Tibial nerve (tissue), 4 donors: Measurements from ENCODE around the gene SIK1. TPM values are rescaled to one million over a fixed set of nuclear protein-coding genes. Genes with fewer than 3 reads are reported as not detected.
A peak's percentile ranks its signal among the peaks of the same experiment; 100 is the strongest.

Source experiments
- DNase-seq, 2 donors: peaks; one replicate each; pipeline ENCODE4 v3.0.0-alpha.2; 2019; ENCODE audit warnings: low spot score in 2 of 2
- H3K27ac ChIP-seq, 4 donors: fragments of 200-600 bp; sonication (generic) in 3 of 4; one replicate each; pipeline ENCODE4 v1.5.1; 2017 to 2019; ENCODE audit warnings: mild to moderate bottlenecking in 1 of 4
- H3K27me3 ChIP-seq, 2 donors: fragments of 200-600 bp; sonication (generic) in 1 of 2; one replicate each; pipeline versions ENCODE4 v1.5.1 to v1.6.0; 2017 to 2019
- H3K36me3 ChIP-seq, 3 donors: fragments of 200-600 bp; sonication (generic); one replicate each; pipeline ENCODE4 v1.5.1; 2018 to 2019
- H3K4me1 ChIP-seq, 4 donors: fragments of 200-600 bp; sonication (generic) in 3 of 4; one replicate each; pipeline ENCODE4 v1.5.1; 2017 to 2019
- H3K4me3 ChIP-seq, 4 donors: fragments of 200-600 bp; sonication (generic) in 3 of 4; one replicate each; pipeline ENCODE4 v1.5.1; 2017 to 2019; ENCODE audit warnings: mild to moderate bottlenecking in 1 of 4, moderate library complexity in 1 of 4
- H3K9me3 ChIP-seq, 4 donors: fragments of 200-600 bp; sonication (generic) in 3 of 4; one replicate each; pipeline ENCODE4 v1.5.1; 2017 to 2019
- CTCF ChIP-seq, 5 experiments: fragments of 200-600 bp in 3 of 5; fragments of 450-650 bp in 2 of 5; sonication (generic) in 3 of 5; IDR thresholded peaks; one replicate each; pipeline ENCODE4 v1.5.1; 2016 to 2019; ENCODE audit warnings: antibody characterized with exemption in 5 of 5, mild to moderate bottlenecking in 3 of 5, moderate library complexity in 2 of 5
- EP300 ChIP-seq, 2 donors: sonication (generic); formaldehyde crosslinking; IDR thresholded peaks; one replicate each; pipeline ENCODE4 v1.6.1; 2017; ENCODE audit warnings: antibody characterized with exemption in 2 of 2, mild to moderate bottlenecking in 1 of 2
- POLR2A ChIP-seq, 2 donors: fragments of 450-650 bp; IDR thresholded peaks; one replicate each; pipeline ENCODE4 v1.6.1; 2017; ENCODE audit warnings: antibody characterized with exemption in 2 of 2, mild to moderate bottlenecking in 2 of 2, moderate library complexity in 2 of 2
- WGBS, 2 donors: methylation state at CpG; one replicate each; pipeline ENCODE4 v1.1.5; 2018; 5-methylcytosine and 5-hydroxymethylcytosine counted together
- total RNA-seq, 4 donors: library from RNA; depleted of rRNA; stranded (reverse); fragments of >200 nt; gene quantifications; one replicate each; pipeline ENCODE4 v1.1.0, GENCODE V29; 2016

Gene SIK1
- total RNA-seq, 4 donors from 2014 or later, result 21.3 to 45.1 (median 31.5) TPM

DNA sequence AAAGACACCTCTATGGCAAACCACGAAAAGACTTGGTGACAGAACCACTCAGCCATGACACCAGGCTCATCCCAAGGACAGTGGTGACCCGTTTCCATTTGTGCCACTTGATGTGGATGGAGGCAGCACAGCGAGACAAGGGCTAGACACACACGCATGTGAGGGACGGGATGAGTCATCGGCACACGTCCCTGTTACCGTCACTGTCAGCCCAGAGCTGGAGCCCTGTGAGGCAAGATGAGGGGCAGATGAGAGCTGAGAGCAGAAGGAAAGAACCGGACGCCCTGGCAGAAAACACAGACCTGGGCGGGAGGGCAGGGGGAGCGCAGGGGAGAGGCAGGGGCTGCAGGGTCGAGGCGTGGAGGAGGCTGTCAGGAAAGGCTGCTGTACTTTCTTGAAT, 57.8 kb downstream of the SIK1 start:
- H3K4me1 ChIP-seq, result no peaks in the 10 kb centered on the region
- no peak overlapping the region for H3K27ac ChIP-seq
- 61 to 65% methylated on average over 14 of the region's 14 CpGs for WGBS, 2 donors
- H3K4me3 ChIP-seq, result no peak overlapping the region
- no peaks in the 10 kb centered on the region for H3K9me3 ChIP-seq
- peak in 1 of 2 donors; percentile 17 for TF ChIP-seq EP300 (IDR thresholded peaks at IDR 0.05)
- TF ChIP-seq CTCF (IDR thresholded peaks at IDR 0.05), result no peak
- no peaks in the 10 kb centered on the region for H3K36me3 ChIP-seq
- DNase-seq, result peak in 1 of 2 donors; percentile 27
- H3K27me3 ChIP-seq, result no peaks in the 10 kb centered on the region

DNA sequence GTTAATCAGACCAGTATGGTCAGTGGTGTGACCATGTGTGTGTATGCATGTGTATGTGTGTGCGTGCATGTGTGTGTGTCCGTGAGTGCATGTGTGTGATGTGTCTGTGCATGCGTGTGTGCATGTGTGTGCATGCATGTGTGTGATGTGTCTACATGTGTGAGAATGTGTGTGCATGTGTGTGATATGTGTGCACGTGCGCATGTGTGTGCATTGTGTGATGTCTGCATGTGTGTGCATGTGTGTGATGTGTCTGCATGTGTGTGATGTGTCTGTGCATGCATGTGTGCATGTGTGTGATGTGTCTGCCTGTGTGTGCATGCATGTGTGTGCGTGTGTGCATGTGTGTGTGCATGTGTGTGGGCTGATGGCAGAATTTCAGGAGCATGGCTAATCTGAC, 58.2 kb downstream of the SIK1 start:
- Histone ChIP-seq H3K27me3 (no peaks in the 10 kb centered on the region), H3K4me1 (no peaks in the 10 kb centered on the region), H3K36me3 (no peaks in the 10 kb centered on the region), H3K27ac (no peak overlapping the region), H3K4me3 (no peak overlapping the region), H3K9me3 (no peaks in the 10 kb centered on the region)
- no peak for DNase-seq
- no peak for TF ChIP-seq CTCF (IDR thresholded peaks at IDR 0.05)
- TF ChIP-seq EP300 (IDR thresholded peaks at IDR 0.05), result no peak
- TF ChIP-seq POLR2A (IDR thresholded peaks at IDR 0.05), result no peak
- 91 to 92% methylated on average over 6 of the region's 6 CpGs for WGBS, 2 donors

GRCh38 chr21:43367859-43368258, 59.1 kb downstream of the SIK1 start:
- TF ChIP-seq POLR2A (IDR thresholded peaks at IDR 0.05), result no peak
- TF ChIP-seq EP300 (IDR thresholded peaks at IDR 0.05), result no peak
- no peak for TF ChIP-seq CTCF (IDR thresholded peaks at IDR 0.05)
- no peak overlapping the region for H3K27ac ChIP-seq
- H3K36me3 ChIP-seq, result no peaks in the 10 kb centered on the region
- DNase-seq, result no peak
- no peak overlapping the region for H3K4me3 ChIP-seq
- no peaks in the 10 kb centered on the region for H3K27me3 ChIP-seq
- no peaks in the 10 kb centered on the region for H3K4me1 ChIP-seq
- WGBS, 2 donors, result 80 to 81% methylated on average over 4 of the region's 4 CpGs
- no peaks in the 10 kb centered on the region for H3K9me3 ChIP-seq

GRCh38 chr21:43367296-43367695, 59.6 kb downstream of the SIK1 start:
- Histone ChIP-seq H3K9me3 (no peaks in the 10 kb centered on the region), H3K27me3 (no peaks in the 10 kb centered on the region), H3K4me1 (peaks cover 0 to 5% (median 2%) of the 10 kb centered on the region in 4 donors), H3K36me3 (no peaks in the 10 kb centered on the region), H3K27ac (no peak overlapping the region), H3K4me3 (no peak overlapping the region)
- TF ChIP-seq POLR2A (IDR thresholded peaks at IDR 0.05) (no peak), EP300 (IDR thresholded peaks at IDR 0.05) (no peak), CTCF (IDR thresholded peaks at IDR 0.05) (no peak)
- no peak for DNase-seq
- 65 to 73% methylated on average over 10 to 13 of the region's 16 CpGs for WGBS, 2 donors

DNA sequence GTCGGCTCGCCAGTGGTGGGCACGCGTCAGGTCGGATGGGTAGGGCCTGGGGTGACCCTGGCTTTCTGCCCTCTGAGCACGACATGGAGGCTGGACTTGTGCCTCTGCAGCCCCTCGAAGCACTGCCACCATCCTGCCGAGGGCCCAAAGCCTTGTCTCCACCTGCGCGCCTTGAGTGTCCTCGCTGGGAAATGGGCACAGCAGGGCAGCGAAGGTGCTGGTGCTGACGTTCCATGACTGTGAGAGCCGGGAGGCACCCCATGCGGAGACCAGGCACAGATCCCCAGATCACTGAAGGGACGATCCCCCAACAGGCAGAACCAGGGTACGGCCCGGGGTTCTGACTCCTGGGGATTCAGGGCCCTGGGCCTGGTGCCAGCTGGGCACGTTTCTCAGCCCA, 60.3 kb downstream of the SIK1 start:
- Histone ChIP-seq H3K27ac (no peak overlapping the region), H3K4me1 (peaks cover 0 to 10% (median 3%) of the 10 kb centered on the region in 4 donors), H3K4me3 (no peak overlapping the region), H3K27me3 (no peaks in the 10 kb centered on the region), H3K9me3 (no peaks in the 10 kb centered on the region), H3K36me3 (no peaks in the 10 kb centered on the region)
- TF ChIP-seq POLR2A (IDR thresholded peaks at IDR 0.05), result no peak
- 85 to 87% methylated on average over 19 of the region's 19 CpGs for WGBS, 2 donors
- no peak for DNase-seq
